HEK293 (cell line): Measurements from ENCODE around the gene IVNS1ABP.

Source experiments
- CTCF ChIA-PET: fragments of 350-600 bp; formaldehyde crosslinking; extraction: SDS; loops from one replicate; lab custom pipeline; 2021; ENCODE audit warnings: antibody characterized with exemption; lab: Yijun Ruan, JAX
- POLR2A ChIA-PET: fragments of 300-600 bp; formaldehyde crosslinking; extraction: SDS; loops from one replicate; lab custom pipeline; 2020; ENCODE audit warnings: antibody characterized with exemption, inconsistent platforms; lab: Yijun Ruan, JAX
- H3K27ac ChIP-seq: fragments of 200-500 bp; sonication (Bioruptor generic); 2 replicates; pipeline ENCODE4 v1.5.1; 2014; ENCODE audit warnings: low read depth, low read length, control low read depth, inconsistent platforms; ENCODE audit errors: extremely low read depth
- H3K36me3 ChIP-seq, 2 experiments: fragments of 200-500 bp in 1 of 2; sonication (Bioruptor generic) in 1 of 2; 1 replicate in 1 of 2; 2 replicates in 1 of 2; pipeline ENCODE4 v1.5.1; 2014 to 2017; ENCODE audit warnings: inconsistent platforms in 2 of 2, low read length in 2 of 2; ENCODE audit not compliant: control insufficient read depth in 2 of 2, insufficient read depth in 1 of 2
- H3K4me1 ChIP-seq: fragments of 200-500 bp; sonication (Bioruptor generic); 2 replicates; pipeline ENCODE4 v1.5.1; 2014; ENCODE audit warnings: mild to moderate bottlenecking, low read length, inconsistent platforms; ENCODE audit not compliant: control insufficient read depth, insufficient read depth
- H3K4me3 ChIP-seq: 2 replicates; pipeline ENCODE4 v1.5.1; 2011; ENCODE audit warnings: low read depth, mild to moderate bottlenecking, control low read depth, low read length, moderate library complexity
- H3K9me3 ChIP-seq: fragments of 200-500 bp; sonication (Bioruptor generic); 2 replicates; pipeline ENCODE4 v1.5.1; 2014; ENCODE audit warnings: low read depth, low read length, inconsistent platforms; ENCODE audit not compliant: control insufficient read depth, insufficient read depth
- EGR2 ChIP-seq: fragments of 450-650 bp; formaldehyde crosslinking; IDR thresholded peaks from 2 replicates; pipeline ENCODE4 v1.5.1; 2016; ENCODE audit warnings: low read depth, missing biosample characterization, missing genetic modification characterization
- GLI4 ChIP-seq: fragments of 450-650 bp; formaldehyde crosslinking; IDR thresholded peaks from 2 replicates; pipeline ENCODE4 v1.5.1; 2016; ENCODE audit warnings: missing biosample characterization, missing genetic modification characterization
- KLF9 ChIP-seq: fragments of 450-650 bp; formaldehyde crosslinking; IDR thresholded peaks from 2 replicates; pipeline ENCODE4 v1.5.1; 2016; ENCODE audit warnings: missing biosample characterization, missing genetic modification characterization, low read depth
- MEIS1 ChIP-seq: sonication (generic); formaldehyde crosslinking; IDR thresholded peaks from 2 replicates; pipeline ENCODE4 v1.8.1; 2022; ENCODE audit warnings: missing genetic modification reagents, mild to moderate bottlenecking, borderline replicate concordance
- MZF1 ChIP-seq: fragments of 450-650 bp; formaldehyde crosslinking; IDR thresholded peaks from 2 replicates; pipeline ENCODE4 v1.5.1; 2017; ENCODE audit warnings: missing biosample characterization, missing genetic modification characterization, borderline replicate concordance
- PRDM1 ChIP-seq: fragments of 450-650 bp; formaldehyde crosslinking; IDR thresholded peaks from 2 replicates; pipeline ENCODE4; 2016; ENCODE audit warnings: missing biosample characterization, missing genetic modification characterization
- ZEB2 ChIP-seq: fragments of 450-650 bp; formaldehyde crosslinking; IDR thresholded peaks from 2 replicates; pipeline ENCODE4 v1.5.1; 2016; ENCODE audit warnings: missing biosample characterization, missing genetic modification characterization
- ZIC2 ChIP-seq: fragments of 450-650 bp; formaldehyde crosslinking; IDR thresholded peaks from 2 replicates; pipeline ENCODE4 v1.5.1; 2016; ENCODE audit warnings: missing biosample characterization, missing genetic modification characterization
- ZNF175 ChIP-seq: fragments of 450-650 bp; formaldehyde crosslinking; IDR thresholded peaks from 2 replicates; pipeline ENCODE4 v1.5.1; 2016; ENCODE audit warnings: missing biosample characterization, missing genetic modification characterization
- ZNF19 ChIP-seq: fragments of 450-650 bp; formaldehyde crosslinking; IDR thresholded peaks from 2 replicates; pipeline ENCODE4; 2016; ENCODE audit warnings: missing biosample characterization, missing genetic modification characterization, low read depth
- ZNF2 ChIP-seq: fragments of 450-650 bp; formaldehyde crosslinking; IDR thresholded peaks from 2 replicates; pipeline ENCODE4 v1.5.1; 2016; ENCODE audit warnings: missing biosample characterization, missing genetic modification characterization
- ZNF211 ChIP-seq: fragments of 450-650 bp; formaldehyde crosslinking; IDR thresholded peaks from 2 replicates; pipeline ENCODE4 v1.5.1; 2016; ENCODE audit warnings: low read depth, missing biosample characterization, missing genetic modification characterization
- ZNF221 ChIP-seq: fragments of 450-650 bp; formaldehyde crosslinking; IDR thresholded peaks from 2 replicates; pipeline ENCODE4 v1.5.1; 2017; ENCODE audit warnings: missing biosample characterization, missing genetic modification characterization, borderline replicate concordance
- ZNF350 ChIP-seq: fragments of 450-650 bp; formaldehyde crosslinking; IDR thresholded peaks from 2 replicates; pipeline ENCODE4 v1.5.0; 2017; ENCODE audit warnings: missing biosample characterization, mild to moderate bottlenecking, missing genetic modification characterization
- ZNF404 ChIP-seq: fragments of 450-650 bp; formaldehyde crosslinking; IDR thresholded peaks from 2 replicates; pipeline ENCODE4 v1.5.1; 2017; ENCODE audit warnings: missing biosample characterization, missing genetic modification characterization
- ZNF433 ChIP-seq: fragments of 450-650 bp; formaldehyde crosslinking; IDR thresholded peaks from 2 replicates; pipeline ENCODE4 v1.5.1; 2016; ENCODE audit warnings: missing biosample characterization, missing genetic modification characterization, low read depth
- ZNF48 ChIP-seq: fragments of 450-650 bp; formaldehyde crosslinking; IDR thresholded peaks from 2 replicates; pipeline ENCODE4 v1.5.1; 2016; ENCODE audit warnings: missing biosample characterization, missing genetic modification characterization
- ZNF510 ChIP-seq: fragments of 450-650 bp; formaldehyde crosslinking; IDR thresholded peaks from 2 replicates; pipeline ENCODE4 v1.5.1; 2018; ENCODE audit warnings: mild to moderate bottlenecking, missing genetic modification characterization, missing biosample characterization; ENCODE audit not compliant: insufficient replicate concordance
- ZNF529 ChIP-seq: fragments of 450-650 bp; formaldehyde crosslinking; IDR thresholded peaks from 2 replicates; pipeline ENCODE4 v1.5.1; 2017; ENCODE audit warnings: missing genetic modification characterization, missing biosample characterization; ENCODE audit not compliant: insufficient replicate concordance
- ZNF530 ChIP-seq: fragments of 450-650 bp; formaldehyde crosslinking; IDR thresholded peaks from 2 replicates; pipeline ENCODE4 v1.5.1; 2016; ENCODE audit warnings: low read depth, missing biosample characterization, missing genetic modification characterization
- ZNF600 ChIP-seq: fragments of 450-650 bp; formaldehyde crosslinking; IDR thresholded peaks from 2 replicates; pipeline ENCODE4 v1.5.1; 2016; ENCODE audit warnings: missing biosample characterization, missing genetic modification characterization
- ZNF670 ChIP-seq: fragments of 450-650 bp; formaldehyde crosslinking; IDR thresholded peaks from 2 replicates; pipeline ENCODE4 v1.5.1; 2016; ENCODE audit warnings: missing biosample characterization, missing genetic modification characterization, low read depth
- ZNF701 ChIP-seq: fragments of 450-650 bp; formaldehyde crosslinking; IDR thresholded peaks from 2 replicates; pipeline ENCODE4 v1.5.1; 2016; ENCODE audit warnings: missing biosample characterization, missing genetic modification characterization
- ZNF747 ChIP-seq: fragments of 450-650 bp; formaldehyde crosslinking; IDR thresholded peaks from 2 replicates; pipeline ENCODE4 v1.5.1; 2016; ENCODE audit warnings: missing biosample characterization, missing genetic modification characterization
- ZNF776 ChIP-seq: fragments of 450-650 bp; formaldehyde crosslinking; IDR thresholded peaks from 2 replicates; pipeline ENCODE4 v1.5.0; 2017; ENCODE audit warnings: missing biosample characterization, missing genetic modification characterization, borderline replicate concordance
- ZNF830 ChIP-seq: fragments of 450-650 bp; IDR thresholded peaks from 2 replicates; pipeline ENCODE4 v1.5.0; 2018; ENCODE audit warnings: missing biosample characterization, missing genetic modification characterization, low read depth, mild to moderate bottlenecking, moderate library complexity
- TF ChIP-seq, protein P1 (sequence below): fragments of 450-650 bp; formaldehyde crosslinking; IDR thresholded peaks from 2 replicates; pipeline ENCODE4 v1.5.1; 2016; ENCODE audit warnings: missing biosample characterization, missing genetic modification characterization
- TF ChIP-seq, protein P2 (sequence below): fragments of 450-650 bp; formaldehyde crosslinking; IDR thresholded peaks from 2 replicates; pipeline ENCODE4 v1.5.1; 2016; ENCODE audit warnings: missing biosample characterization, missing genetic modification characterization
- TF ChIP-seq, protein P3 (sequence below): IDR thresholded peaks from 2 replicates; pipeline ENCODE4 v1.6.1; 2011; ENCODE audit warnings: mild to moderate bottlenecking, low read depth, low read length, borderline replicate concordance

IVNS1ABP gene

DNA sequence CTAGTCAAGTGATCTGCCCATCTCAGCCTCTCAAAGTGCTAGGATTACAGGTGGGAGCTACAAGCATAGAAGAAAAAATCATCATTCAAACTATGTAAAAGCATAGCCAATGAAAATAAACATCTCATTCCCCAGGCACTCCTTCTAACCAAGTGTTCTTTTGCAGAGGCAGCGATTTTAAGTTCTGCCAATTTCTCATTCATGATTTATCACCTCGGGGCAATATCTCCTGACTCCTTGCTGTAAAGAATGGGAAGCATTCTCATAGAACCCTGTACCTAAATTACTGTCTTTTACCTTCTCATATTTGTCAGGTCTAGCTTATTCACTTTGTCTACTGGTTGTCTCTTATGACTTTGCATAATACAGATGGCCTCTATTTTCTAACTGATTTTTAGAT is 32.5 kb upstream of the IVNS1ABP start:
- no peaks in the 10 kb centered on the region for H3K4me1 ChIP-seq
- POLR2A ChIA-PET, result no interaction called here
- H3K36me3 ChIP-seq, result no peaks in the 10 kb centered on the region
- no peaks in the 10 kb centered on the region for H3K9me3 ChIP-seq
- H3K4me3 ChIP-seq, result no peak overlapping the region
- no peak for TF ChIP-seq ZNF48
- no peak for TF ChIP-seq ZNF510 (tag by site-specific recombination)
- TF ChIP-seq ZNF433 (tag by site-specific recombination), result no peak
- TF ChIP-seq ZIC2 (tag by site-specific recombination), result no peak
- no peak for TF ChIP-seq ZNF530
- TF ChIP-seq ZNF19 (tag by site-specific recombination), result no peak
- no peak for TF ChIP-seq ZNF701
- TF ChIP-seq ZNF404 (tag by site-specific recombination), result no peak
- no peak for TF ChIP-seq ZNF175 (tag by site-specific recombination)
- TF ChIP-seq PRDM1 (tag by site-specific recombination), result no peak
- no peak for TF ChIP-seq ZNF211
- TF ChIP-seq ZEB2 (tag by site-specific recombination), result no peak
- TF ChIP-seq, protein P1, sequence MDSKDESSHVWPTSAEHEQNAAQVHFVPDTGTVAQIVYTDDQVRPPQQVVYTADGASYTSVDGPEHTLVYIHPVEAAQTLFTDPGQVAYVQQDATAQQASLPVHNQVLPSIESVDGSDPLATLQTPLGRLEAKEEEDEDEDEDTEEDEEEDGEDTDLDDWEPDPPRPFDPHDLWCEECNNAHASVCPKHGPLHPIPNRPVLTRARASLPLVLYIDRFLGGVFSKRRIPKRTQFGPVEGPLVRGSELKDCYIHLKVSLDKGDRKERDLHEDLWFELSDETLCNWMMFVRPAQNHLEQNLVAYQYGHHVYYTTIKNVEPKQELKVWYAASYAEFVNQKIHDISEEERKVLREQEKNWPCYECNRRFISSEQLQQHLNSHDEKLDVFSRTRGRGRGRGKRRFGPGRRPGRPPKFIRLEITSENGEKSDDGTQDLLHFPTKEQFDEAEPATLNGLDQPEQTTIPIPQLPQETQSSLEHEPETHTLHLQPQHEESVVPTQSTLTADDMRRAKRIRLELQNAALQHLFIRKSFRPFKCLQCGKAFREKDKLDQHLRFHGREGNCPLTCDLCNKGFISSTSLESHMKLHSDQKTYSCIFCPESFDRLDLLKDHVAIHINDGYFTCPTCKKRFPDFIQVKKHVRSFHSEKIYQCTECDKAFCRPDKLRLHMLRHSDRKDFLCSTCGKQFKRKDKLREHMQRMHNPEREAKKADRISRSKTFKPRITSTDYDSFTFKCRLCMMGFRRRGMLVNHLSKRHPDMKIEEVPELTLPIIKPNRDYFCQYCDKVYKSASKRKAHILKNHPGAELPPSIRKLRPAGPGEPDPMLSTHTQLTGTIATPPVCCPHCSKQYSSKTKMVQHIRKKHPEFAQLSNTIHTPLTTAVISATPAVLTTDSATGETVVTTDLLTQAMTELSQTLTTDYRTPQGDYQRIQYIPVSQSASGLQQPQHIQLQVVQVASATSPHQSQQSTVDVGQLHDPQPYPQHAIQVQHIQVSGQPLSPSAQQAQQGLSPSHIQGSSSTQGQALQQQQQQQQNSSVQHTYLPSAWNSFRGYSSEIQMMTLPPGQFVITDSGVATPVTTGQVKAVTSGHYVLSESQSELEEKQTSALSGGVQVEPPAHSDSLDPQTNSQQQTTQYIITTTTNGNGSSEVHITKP (tag by site-specific recombination), result no peak
- TF ChIP-seq, protein P2, sequence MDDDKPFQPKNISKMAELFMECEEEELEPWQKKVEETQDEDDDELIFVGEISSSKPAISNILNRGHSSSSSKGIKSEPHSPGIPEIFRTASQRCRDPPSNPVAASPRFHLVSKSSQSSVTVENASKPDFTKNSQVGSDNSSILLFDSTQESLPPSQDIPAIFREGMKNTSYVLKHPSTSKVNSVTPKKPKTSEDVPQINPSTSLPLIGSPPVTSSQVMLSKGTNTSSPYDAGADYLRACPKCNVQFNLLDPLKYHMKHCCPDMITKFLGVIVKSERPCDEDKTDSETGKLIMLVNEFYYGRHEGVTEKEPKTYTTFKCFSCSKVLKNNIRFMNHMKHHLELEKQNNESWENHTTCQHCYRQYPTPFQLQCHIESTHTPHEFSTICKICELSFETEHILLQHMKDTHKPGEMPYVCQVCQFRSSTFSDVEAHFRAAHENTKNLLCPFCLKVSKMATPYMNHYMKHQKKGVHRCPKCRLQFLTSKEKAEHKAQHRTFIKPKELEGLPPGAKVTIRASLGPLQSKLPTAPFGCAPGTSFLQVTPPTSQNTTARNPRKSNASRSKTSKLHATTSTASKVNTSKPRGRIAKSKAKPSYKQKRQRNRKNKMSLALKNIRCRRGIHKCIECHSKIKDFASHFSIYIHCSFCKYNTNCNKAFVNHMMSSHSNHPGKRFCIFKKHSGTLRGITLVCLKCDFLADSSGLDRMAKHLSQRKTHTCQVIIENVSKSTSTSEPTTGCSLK (tag by site-specific recombination), result no peak
- TF ChIP-seq ZNF670, result no peak
- TF ChIP-seq ZNF2 (tag by site-specific recombination), result no peak
- TF ChIP-seq KLF9 (tag by site-specific recombination), result no peak
- no peak for TF ChIP-seq ZNF747 (tag by site-specific recombination)
- TF ChIP-seq EGR2 (tag by site-specific recombination), result no peak
- no peak for TF ChIP-seq ZNF221 (tag by site-specific recombination)
- CTCF ChIA-PET, result no interaction called here
- no peak overlapping the region for H3K27ac ChIP-seq

DNA sequence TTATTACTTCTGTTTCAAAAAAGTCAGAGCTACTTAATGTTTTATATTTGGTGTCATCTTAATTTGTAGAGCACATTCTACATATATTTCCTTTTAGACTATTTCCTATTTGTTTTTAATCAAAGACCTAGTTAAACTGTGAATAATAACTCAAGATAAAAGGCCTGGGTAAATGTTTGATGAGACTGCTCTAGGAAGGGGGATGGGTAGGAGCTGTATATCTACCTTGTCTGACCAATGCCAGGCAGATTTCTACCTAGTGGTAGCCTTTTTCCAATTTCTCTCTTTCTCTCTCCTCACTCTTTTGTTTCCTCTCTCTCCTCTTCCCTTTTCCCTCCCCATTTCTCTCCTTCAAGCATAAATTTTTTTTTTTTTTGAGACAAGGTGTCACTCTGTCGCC is 31.9 kb upstream of the IVNS1ABP start:
- no peak overlapping the region for H3K27ac ChIP-seq
- H3K9me3 ChIP-seq, result no peaks in the 10 kb centered on the region
- no peaks in the 10 kb centered on the region for H3K36me3 ChIP-seq
- POLR2A ChIA-PET, result no interaction called here
- H3K4me1 ChIP-seq, result no peaks in the 10 kb centered on the region
- H3K4me3 ChIP-seq, result no peak overlapping the region
- CTCF ChIA-PET, result interaction anchor here (0.8 kb wide), 1 partner anchor 49 kb away, joined by 3 read pairs; no protein-coding TSS in a partner anchor
- TF ChIP-seq, protein P3, sequence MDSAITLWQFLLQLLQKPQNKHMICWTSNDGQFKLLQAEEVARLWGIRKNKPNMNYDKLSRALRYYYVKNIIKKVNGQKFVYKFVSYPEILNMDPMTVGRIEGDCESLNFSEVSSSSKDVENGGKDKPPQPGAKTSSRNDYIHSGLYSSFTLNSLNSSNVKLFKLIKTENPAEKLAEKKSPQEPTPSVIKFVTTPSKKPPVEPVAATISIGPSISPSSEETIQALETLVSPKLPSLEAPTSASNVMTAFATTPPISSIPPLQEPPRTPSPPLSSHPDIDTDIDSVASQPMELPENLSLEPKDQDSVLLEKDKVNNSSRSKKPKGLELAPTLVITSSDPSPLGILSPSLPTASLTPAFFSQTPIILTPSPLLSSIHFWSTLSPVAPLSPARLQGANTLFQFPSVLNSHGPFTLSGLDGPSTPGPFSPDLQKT, result no peak
- TF ChIP-seq ZNF747 (tag by site-specific recombination) (no peak), ZNF350 (tag by site-specific recombination) (no peak), MZF1 (tag by site-specific recombination) (no peak), ZNF600 (tag by site-specific recombination) (no peak), ZNF776 (no peak), GLI4 (tag by site-specific recombination) (no peak), ZNF529 (tag by site-specific recombination) (no peak), ZNF830 (tag by site-specific recombination) (no peak), MEIS1 (no peak)
